Hematopoietic multipotent progenitor cell treated with erythropoietin and hydrocortisone succinate and interleukin-3 and kit ligand, for 17 days (in vitro differentiated cells): ENCODE data around the gene PGF.

ENCODE experiments used
- DNase-seq: peaks from one replicate; pipeline ENCODE4 v3.0.0-alpha.2; 2015; ENCODE audit warnings: low spot score

The PGF gene

DNA sequence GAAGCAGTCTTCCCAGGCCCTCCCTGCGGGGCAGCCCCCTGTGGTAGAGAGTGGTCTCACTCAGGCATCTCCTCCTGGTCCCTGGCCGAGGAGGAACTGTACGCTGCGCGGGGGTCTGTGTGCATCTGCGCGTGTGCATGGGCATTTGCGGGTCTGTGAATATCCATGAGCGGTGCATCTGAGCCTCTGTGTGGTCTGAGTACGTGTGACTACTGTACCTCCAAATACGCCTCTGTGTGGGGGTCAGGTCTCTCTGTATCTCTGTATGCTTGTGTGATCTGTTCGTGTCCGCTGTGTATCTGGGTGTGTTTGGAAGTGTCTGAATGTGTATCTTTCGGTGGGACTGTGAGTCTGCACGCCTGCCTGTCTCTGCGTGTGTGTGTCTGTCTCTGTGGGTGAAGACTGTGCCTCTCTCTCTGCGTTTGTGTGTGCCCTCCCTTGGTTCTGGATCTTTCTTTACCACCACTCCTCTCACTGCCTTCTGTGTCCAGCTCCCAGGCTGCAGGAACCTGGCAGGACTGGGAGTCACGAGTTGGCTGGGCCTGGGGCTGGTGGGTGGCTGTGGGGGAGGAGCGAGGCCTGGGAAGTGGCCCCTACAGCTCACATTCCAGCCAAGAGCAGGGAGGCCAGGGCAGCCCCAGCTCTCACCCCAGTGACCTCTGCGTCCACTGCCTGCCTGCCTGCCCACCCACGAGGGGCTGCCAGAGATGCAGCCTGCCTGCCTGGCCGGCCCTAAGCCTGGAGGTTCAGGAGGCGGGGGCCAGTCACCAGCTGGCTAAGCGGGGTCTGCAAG, 1.1 kb upstream of the PGF start:
- DNase-seq, result no peak

GRCh38 chr14:74956027-74956279, 556 bp upstream of the PGF start:
- no peak for DNase-seq

GRCh38 chr14:74954947-74955228, 509 bp downstream of the PGF start:
- no peak for DNase-seq

- peak; percentile 17 for DNase-seq
Measured at GRCh38 chr14:74954232-74954946, 1.0 kb downstream of the PGF start.

- DNase-seq, result peak; percentile 18
Measured at GRCh38 chr14:74953686-74954085, 1.7 kb downstream of the PGF start.

DNA sequence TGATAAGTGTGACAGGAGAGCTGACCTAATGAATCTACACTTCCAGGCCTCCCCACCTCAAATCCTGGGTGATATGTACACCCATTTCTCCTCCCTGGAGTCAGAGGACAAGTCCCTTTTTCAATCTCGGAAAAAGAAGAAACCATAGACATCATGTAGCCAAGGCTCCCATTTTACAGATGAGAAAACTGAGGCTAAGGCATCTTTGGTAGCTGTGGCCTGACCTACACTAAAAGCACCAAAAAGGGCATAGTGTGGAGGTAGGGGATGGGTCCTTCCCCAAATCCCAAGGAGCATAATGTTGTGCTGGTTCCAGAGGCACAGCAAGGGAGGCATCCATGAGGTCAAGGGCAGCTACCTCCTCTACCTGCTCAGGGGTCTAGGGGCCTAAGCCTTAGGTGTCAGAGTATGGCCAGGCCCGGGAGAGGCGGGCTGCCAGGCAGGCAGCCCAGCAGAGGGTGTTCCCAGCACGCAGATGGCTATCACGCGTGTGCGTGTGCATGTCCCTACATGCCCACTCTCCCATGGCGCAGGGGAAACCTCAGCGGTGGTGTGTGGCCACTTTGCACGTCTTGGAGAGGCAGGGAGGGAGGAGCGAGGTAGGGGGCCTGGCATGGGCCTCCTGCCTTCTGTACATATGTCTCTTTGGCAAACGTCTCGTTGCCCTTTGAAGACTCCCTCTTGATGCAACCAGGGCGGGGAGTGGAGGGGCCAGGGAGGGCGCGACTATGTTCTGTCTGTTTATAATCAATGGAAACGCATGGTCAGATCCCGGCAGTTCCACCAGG, 2.5 kb downstream of the PGF start:
- peak; percentile 55 for DNase-seq

DNA sequence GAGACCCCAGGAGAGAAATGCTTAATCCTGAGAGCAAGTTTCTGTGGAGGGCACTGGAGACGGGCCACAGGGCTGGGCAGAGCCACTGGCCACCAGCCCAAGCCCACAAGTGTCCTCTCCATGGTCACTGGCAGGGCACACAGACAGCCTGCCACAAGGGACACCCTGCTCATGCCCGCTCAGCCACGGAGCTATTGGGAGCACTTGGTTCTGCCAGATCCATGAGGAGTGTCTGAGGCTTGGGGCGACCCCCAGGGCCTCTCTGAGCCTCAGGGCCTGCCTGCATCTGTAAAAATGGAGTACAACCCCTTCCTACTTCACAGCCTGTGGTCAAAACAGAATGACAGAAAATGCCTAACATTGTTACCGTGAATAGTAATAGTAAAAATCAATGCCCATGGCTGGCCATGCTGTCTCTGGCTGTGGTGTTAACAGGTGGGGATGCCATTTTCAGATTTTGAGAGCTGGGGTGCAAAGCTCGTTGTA, 3.2 kb downstream of the PGF start:
- DNase-seq, result no peak

DNA sequence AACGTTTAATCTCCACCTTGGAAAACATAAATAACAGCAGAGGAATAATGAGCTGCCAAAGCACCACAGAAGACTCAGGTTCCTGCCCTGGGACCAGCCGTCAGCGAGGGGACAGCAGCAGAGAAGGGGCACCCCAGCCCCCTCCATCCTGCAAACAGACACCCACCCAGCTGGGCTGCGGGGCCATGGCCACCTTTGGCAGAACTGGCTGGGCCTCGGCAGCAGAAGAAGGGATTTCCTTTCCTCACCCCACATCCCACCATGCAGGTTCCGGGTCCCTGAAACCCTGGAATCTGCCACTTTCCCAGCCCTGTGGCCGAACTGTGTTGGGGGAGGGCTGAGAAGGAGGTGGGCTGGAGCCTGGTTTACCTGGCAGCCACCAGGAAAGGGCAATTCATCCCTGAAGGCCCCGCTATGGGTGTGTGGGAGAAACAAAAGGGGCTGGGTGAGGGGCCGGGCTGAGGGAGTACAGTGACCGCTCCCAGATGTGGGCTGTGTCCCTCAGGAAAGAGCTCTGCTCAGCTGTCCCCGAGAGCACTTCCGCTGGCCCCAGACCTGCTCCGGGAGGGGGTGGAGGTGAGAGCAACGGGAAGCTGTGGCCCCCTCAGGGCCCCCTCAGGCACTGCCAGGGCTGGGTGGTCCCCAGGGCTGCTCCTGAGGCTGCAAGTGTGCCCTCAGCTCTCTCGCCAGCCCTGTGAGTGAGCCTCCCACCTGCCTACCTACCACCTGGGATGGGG, 3.8 kb downstream of the PGF start:
- DNase-seq, result no peak

DNA sequence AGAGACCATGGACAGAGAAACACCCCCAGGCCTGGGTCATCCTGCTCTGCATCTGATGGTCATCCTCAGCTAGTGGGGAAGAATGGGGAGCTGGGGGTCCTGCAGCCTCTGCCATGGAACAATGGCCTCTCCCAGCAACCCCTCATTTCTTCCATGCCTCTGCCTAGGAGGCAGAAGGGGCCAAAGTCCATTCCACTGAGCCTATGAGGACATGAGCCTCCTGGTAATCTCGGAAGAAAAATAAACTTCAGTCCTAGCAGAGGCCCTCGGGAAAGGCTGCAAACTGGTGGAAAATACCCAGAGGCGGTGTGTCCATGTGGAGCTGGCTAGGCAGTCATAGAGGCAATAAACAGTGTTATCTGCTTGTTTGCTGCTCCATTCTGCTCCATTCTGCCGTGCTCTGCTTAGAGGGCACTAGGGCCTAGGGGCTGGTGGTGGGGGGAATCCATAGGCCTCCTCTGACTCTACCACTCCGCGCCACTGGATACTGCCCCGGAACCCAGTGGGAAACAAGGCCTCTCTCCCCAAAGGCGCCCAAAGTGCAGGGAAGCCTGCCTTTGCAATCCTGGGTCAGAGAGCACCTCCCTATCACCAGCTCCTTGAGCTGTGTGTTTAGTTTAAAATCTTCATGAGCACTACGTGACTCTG, 4.5 kb downstream of the PGF start:
- DNase-seq, result no peak

DNA sequence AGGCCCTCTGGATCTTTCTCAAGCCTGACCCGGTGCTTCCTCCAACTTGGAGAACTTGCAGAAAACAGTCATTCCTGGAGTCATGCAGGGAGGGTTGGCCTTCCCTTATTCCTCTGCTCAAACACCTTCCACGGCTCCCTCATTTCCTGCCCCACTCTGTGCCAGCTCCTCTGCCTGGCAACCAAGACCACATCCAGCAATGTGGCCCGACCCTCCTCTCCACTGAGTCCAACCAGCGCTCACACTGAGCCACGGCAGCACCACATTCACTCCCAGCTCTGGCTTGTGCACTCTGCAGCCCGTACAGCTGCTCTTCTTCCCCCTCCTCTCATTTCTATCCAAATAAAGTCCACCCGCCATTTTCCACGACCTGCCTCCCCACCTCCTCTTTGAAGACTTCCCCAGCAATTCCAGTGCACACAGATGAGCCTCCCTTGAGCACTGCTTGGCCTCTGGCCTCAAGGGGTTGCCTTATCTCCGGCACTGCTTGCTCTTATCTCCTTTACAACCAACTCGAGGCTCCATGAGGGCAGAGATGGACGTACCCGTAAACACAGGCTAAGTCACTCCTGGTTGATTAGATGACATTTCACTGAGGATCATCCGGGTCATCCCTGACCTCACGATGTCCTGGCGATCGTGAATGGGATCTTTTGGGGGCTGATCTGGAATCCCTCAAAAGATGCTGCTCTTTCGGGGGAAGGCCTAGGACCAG, 5.4 kb downstream of the PGF start:
- DNase-seq, result peak; percentile 38

DNA sequence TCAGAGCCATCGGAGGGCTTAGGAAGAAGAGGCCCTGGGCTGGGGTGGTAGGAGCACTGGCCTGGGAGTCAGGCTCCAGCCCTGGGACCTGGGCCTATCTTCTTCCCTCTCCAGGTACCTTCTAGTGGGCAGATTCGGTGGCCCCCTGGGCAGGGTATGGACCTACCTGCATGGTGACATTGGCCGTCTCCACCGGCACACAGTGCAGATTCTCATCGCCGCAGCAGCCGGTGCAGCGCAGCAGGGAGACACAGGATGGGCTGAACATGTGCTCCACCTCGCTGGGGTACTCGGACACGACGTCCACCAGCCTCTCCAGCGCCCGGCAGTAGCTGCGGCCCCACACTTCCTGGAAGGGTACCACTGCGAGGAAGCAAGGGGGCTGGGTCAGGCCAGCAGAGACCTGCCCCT, 6.2 kb downstream of the PGF start:
- no peak for DNase-seq

DNA sequence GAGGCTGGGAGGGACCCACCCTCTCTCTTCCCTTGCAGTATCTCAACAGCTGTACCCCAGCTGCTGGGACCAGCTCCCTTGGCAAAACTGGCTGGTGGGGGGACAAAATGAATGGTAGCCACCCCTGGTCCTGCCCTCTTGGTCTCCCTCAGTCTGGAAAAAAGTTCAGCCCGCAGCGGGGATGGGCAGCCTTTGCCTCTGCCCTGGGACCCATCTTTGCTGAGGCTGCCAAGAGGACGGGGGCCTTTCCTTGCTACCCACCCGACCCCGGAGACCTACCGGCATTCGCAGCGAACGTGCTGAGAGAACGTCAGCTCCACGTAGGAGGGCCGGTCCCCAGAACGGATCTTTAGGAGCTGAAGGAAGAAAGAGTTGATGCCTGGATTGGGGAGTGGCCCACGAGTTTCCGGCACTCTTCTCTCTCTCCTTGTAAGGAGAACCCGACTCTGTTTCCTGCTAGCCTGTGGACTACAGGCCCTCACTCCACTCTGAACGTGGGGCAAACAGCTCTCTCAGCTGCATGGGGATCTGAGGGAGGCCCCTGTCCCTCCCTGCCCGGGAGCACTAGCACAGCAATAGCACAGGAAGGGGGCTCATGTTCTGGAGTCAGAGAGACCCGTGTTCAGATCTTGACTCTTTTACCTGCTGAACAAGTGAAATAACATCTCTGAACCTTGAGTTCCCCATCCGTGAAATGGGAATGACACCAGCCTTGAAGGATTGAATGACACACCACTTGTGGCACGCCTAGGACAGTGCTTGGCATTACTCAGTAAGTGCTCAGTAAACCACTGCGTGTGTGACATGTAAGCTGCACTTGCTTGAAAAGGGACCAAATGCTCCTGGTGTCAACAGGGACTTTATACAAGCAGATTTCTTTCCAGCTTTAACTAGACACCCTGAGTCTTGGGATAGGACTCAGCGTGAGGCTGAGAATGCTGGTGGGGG, 6.9 kb downstream of the PGF start:
- DNase-seq, result no peak

- DNase-seq, result no peak
Measured at GRCh38 chr14:74947353-74948227, 7.8 kb downstream of the PGF start.

DNA sequence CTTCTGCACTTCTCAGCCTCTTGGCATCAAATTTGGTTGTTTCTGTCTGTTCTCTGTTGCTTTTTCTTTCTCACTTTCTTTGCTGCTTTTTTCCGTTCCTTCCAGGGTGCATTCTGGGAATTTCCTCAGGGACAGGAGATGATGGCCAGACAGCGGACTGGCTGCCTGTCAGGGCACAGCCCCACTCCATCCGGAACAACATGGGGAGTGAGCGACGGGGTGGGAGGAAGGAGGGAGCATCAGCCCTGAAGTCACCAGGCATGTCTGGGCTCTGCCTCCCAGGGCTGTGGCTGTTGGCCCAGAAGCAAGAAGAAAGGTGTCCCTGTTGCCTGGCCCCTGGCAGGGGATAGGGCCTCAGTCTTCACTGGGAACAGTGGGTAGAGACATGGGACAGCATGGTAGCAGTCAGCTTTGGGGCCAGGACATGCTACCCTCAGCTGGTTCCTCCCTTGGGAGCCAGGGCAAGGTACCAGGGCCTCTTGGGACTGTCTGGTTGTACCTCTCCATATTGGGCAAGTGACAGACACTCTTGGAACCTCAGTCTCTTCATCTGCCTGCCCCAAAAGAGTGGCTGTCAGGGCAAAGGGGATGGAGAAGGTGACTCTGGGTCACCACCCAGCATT, 8.6 kb downstream of the PGF start:
- DNase-seq, result no peak

DNA sequence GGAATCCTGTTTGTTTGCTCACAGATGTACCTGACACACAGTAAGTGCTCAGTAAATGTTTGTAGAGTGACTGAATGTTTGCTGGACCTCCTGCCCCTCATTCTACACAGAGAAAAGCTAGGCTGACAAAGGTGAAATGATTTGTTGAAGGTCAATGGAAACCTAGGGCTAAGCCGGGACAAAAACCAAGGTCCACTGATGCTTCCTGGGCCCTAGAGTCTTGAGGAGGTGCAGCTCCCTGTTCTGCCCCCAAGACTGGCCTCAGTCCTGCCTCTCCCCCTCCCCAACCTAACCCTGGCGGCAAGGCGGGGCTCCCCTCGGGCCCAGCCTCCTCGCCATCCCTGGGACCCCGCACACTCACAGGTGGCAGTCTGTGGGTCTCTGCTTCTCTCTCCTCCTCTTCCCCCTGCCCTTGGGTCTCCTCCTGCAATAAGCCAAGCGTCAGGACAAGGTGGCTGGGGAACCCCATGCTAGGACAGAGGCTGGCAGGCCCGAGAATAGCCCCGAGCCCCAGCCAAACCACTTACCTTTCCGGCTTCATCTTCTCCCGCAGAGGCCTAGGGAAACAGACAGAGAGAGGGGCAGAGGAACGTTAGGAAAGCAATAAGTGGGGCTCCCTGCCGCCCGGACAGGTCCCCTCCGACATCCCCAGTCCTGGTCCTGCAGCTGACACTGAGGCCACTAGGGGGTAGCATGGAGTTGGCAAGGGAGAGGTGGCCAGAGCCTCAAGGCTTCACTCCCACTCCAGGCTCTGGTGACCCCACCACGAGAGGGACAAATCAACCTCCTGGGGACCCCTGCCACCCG, 9.3 kb downstream of the PGF start:
- DNase-seq, result peak; percentile 81

DNA sequence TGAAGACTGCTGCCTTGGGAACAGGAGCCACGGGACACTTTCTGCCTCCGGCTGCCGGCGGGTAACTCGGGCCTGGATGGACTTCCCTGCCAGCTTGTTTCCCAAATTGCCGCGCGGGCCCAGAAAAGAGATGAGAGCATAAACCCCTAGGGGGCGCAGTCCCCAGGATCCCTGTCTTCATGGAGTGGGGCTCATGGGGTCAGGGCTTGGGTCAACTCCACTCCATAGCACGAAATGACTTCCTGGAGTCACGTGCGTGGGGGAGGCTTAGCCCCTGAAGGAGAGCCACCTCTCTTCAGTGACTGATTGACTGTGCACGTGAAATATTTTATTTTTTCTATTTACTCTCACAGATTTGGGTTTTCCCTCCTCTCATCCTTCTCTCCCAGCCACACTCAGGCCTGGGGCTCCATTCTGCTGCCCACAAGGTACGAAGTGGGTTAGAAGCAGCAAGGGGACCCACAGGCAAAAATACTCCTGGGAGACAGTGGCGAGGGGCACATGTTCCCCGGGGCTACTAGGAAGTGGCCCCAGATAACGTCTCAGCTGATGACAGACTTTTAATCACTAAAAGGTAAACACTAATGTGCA, 10.0 kb downstream of the PGF start:
- peak; percentile 55 for DNase-seq

DNA sequence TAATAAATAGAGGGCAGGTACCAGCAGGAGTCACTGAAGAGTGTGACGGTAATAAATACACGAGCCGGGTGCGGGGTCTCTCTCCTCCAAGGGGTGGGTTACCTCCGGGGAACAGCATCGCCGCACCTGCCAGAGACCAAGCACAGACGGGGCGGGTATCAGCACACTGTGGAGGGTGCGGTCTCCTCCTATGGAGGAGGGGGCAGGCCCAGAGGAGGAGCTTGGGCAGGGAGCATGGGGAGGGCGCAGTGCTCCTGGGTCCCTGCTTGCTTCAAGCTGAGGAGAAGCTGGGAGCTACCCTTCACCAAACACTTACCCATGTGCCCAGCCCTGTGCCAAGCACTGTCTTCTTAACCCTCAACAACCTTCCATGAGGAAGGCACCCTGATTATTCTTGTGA, 12.8 kb downstream of the PGF start:
- no peak for DNase-seq
